Astrocyte (in vitro differentiated cells and primary cell): ENCODE measurements around the gene TENM4.

Source experiments
- CTCF ChIP-seq: IDR thresholded peaks from 2 replicates; pipeline ENCODE4 v1.5.1; 2011; ENCODE audit warnings: low read depth, mild to moderate bottlenecking, inconsistent platforms, low read length, moderate library complexity; ENCODE audit not compliant: insufficient read depth
- EZH2 ChIP-seq: IDR thresholded peaks from 2 replicates; pipeline ENCODE4 v1.6.1; 2012; ENCODE audit warnings: mild to moderate bottlenecking, low read length, inconsistent platforms; ENCODE audit not compliant: insufficient read depth

GRCh38 chr11:79332017-79332416 is 108.8 kb downstream of the TENM4 start:
- no peak for TF ChIP-seq CTCF
- no peak for TF ChIP-seq EZH2
